GM12878 (cell line): ENCODE data around the gene AOAH. TPM values are rescaled to one million over a fixed set of nuclear protein-coding genes. Genes with fewer than 3 reads are reported as not detected.

Experiments
- ATAC-seq: fragments of 200-7000 bp; cut with Tn5 transposase; 3 replicates; pipeline ENCODE4 v1.9.1; 2020; ENCODE audit warnings: mild to moderate bottlenecking, moderate library complexity
- BruUV-seq: library from RNA; stranded (reverse); fragments of 400-500 nt; replicated peaks from 2 replicates; lab custom pipeline; 2021; lab: Mats Ljungman, UMichigan
- CTCF ChIA-PET: fragments of 300-600 bp; sonication (Branson Sonifier 250); formaldehyde crosslinking; extraction: SDS; loops from one replicate; lab custom pipeline; 2021; ENCODE audit warnings: inconsistent platforms; lab: Yijun Ruan, JAX
- POLR2A ChIA-PET: fragments of 350-600 bp; formaldehyde crosslinking; extraction: SDS; loops from one replicate; lab custom pipeline; 2021; ENCODE audit warnings: inconsistent platforms; lab: Charles Lee
- RAD21 ChIA-PET: fragments of 300-600 bp; sonication (Branson Sonifier 250); formaldehyde crosslinking; loops from one replicate; lab custom pipeline; 2023; ENCODE audit warnings: antibody characterized with exemption; ENCODE audit not compliant: unreplicated experiment; lab: Charles Lee
- SMC1A ChIA-PET: fragments of 300-600 bp; sonication (Branson Sonifier 250); formaldehyde crosslinking; loops from one replicate; lab custom pipeline; 2023; ENCODE audit not compliant: unreplicated experiment, uncharacterized antibody; lab: Charles Lee
- DNase-seq: peaks from one replicate; pipeline ENCODE4 v3.0.0-alpha.2; 2011; ENCODE audit warnings: low read depth, low spot score
- FAIRE-seq: peaks from 3 replicates; lab custom pipeline; 2011; peaks lifted over from hg19 to GRCh38; lab: Jason Lieb, UNC
- H2AFZ ChIP-seq: 2 replicates; pipeline ENCODE4 v1.6.0; 2011; ENCODE audit warnings: low read depth, low read length, control low read depth; ENCODE audit not compliant: control insufficient read depth
- H3K27ac ChIP-seq: 2 replicates; pipeline ENCODE4 v1.5.1; 2011; ENCODE audit warnings: control low read depth; ENCODE audit not compliant: control insufficient read depth, insufficient read depth
- H3K27me3 ChIP-seq, 2 experiments: replicated peaks in 1 of 2; 2 replicates each; pipeline versions ENCODE4 v1.6.0 to v1.6.1; 2011; ENCODE audit warnings: low read length in 1 of 2; ENCODE audit not compliant: control insufficient read depth in 2 of 2, insufficient read depth in 2 of 2
- H3K36me3 ChIP-seq, 2 experiments: 2 replicates each; pipeline ENCODE4 v1.5.1; 2011; ENCODE audit warnings: low read length in 1 of 2; ENCODE audit not compliant: control insufficient read depth in 2 of 2, insufficient read depth in 2 of 2
- H3K4me1 ChIP-seq: 2 replicates; pipeline ENCODE4 v1.6.1; 2011; ENCODE audit warnings: mild to moderate bottlenecking, low read length, moderate library complexity, mixed read lengths; ENCODE audit not compliant: control insufficient read depth, insufficient read depth
- H3K4me2 ChIP-seq: 2 replicates; pipeline ENCODE4 v1.6.0; 2011; ENCODE audit warnings: control low read depth; ENCODE audit not compliant: control insufficient read depth, insufficient read depth
- H3K4me3 ChIP-seq: fragments of 200-600 bp; sonication (generic); 2 replicates; pipeline ENCODE4 v1.5.1; 2016
- H3K79me2 ChIP-seq: 2 replicates; pipeline ENCODE4 v1.6.0; 2011; ENCODE audit warnings: low read length; ENCODE audit not compliant: control insufficient read depth, insufficient read depth
- H3K9ac ChIP-seq: 2 replicates; pipeline ENCODE4 v1.8.0; 2011; ENCODE audit warnings: low read length, control low read depth, mixed read lengths; ENCODE audit not compliant: control insufficient read depth, insufficient read depth
- H3K9me3 ChIP-seq: replicated peaks from 3 replicates; pipeline ENCODE4 v1.5.1; 2011; ENCODE audit warnings: mild to moderate bottlenecking, low read length; ENCODE audit not compliant: control insufficient read depth, insufficient read depth
- H4K20me1 ChIP-seq: 2 replicates; pipeline ENCODE4 v1.6.0; 2011; ENCODE audit not compliant: control insufficient read depth, insufficient read depth
- BACH1 ChIP-seq: fragments of 450-650 bp; IDR thresholded peaks from 2 replicates; pipeline ENCODE4 v1.6.1; 2017; ENCODE audit warnings: mild to moderate bottlenecking, borderline replicate concordance
- GABPA ChIP-seq: IDR thresholded peaks from 2 replicates; pipeline ENCODE4 v1.6.1; 2014; ENCODE audit warnings: antibody characterized with exemption, low read depth, mild to moderate bottlenecking, inconsistent platforms
- HDGF ChIP-seq: fragments of 450-650 bp; IDR thresholded peaks from 2 replicates; pipeline ENCODE4 v1.6.1; 2016; ENCODE audit warnings: antibody characterized with exemption
- NFYB ChIP-seq: IDR thresholded peaks from 2 replicates; pipeline ENCODE4 v1.6.1; 2011; ENCODE audit warnings: low read depth, mild to moderate bottlenecking, low read length, improper control_type of control experiment, moderate library complexity; ENCODE audit not compliant: insufficient read depth
- PAX5 ChIP-seq: IDR thresholded peaks from 2 replicates; pipeline ENCODE4 v1.6.1; 2011; ENCODE audit warnings: low read depth, low read length, borderline replicate concordance
- POLR2AphosphoS5 ChIP-seq: IDR thresholded peaks from 2 replicates; pipeline ENCODE4 v1.6.1; 2011; ENCODE audit warnings: mild to moderate bottlenecking, low read length, inconsistent platforms
- SIN3A ChIP-seq: IDR thresholded peaks from 2 replicates; pipeline ENCODE4 v1.6.1; 2012; ENCODE audit warnings: low read depth, low read length, improper control_type of control experiment
- SMAD5 ChIP-seq: IDR thresholded peaks from 2 replicates; pipeline ENCODE4 v1.6.1; 2016; ENCODE audit warnings: antibody characterized with exemption, low read depth
- SPI1 ChIP-seq: IDR thresholded peaks from 2 replicates; pipeline ENCODE4 v1.6.1; 2011; ENCODE audit warnings: low read depth, mild to moderate bottlenecking, low read length, moderate library complexity, borderline replicate concordance; ENCODE audit not compliant: insufficient read depth
- WGBS: methylation state at CpG from one replicate; pipeline ENCODE4 v1.1.6; 2016; ENCODE audit warnings: low lambda C conversion rate; ENCODE audit not compliant: insufficient replicate concordance, insufficient coverage; ENCODE audit errors: missing lambda C conversion rate; 5-methylcytosine and 5-hydroxymethylcytosine counted together
- in situ Hi-C: fragments of 300-500 bp; cut with MboI; formaldehyde crosslinking; loops from 9 replicates; pipeline ENCODE4 v1.14.3; 2018; ENCODE audit warnings: mixed read lengths
- intact Hi-C: fragments of 100-400 bp; cut with micrococcal nuclease; formaldehyde crosslinking; loops from one replicate; pipeline ENCODE4 v1.14.2; 2022; ENCODE audit not compliant: unreplicated experiment
- polyA plus RNA-seq, 11 experiments: library from polyadenylated mRNA; depleted of rRNA in 4 of 11; unstranded in 6 of 11; stranded (reverse) in 5 of 11; fragments of >200 nt; fragmentation: Nextera tagmentation in 4 of 11; fragmentation: Illumina TruSeq in 1 of 11; extraction: Ambion mirVana in 4 of 11; extraction: Trizol in 1 of 11; gene quantifications; 1 replicate in 1 of 11; 2 replicates in 10 of 11; pipeline versions ENCODE4 v1.2.1 to v1.2.3, GENCODE V29; 2011 to 2016; ENCODE audit warnings: inconsistent platforms in 2 of 11, missing spikeins in 2 of 11, low read depth in 1 of 11
- total RNA-seq, 4 experiments: library from RNA; depleted of rRNA in 3 of 4; stranded (reverse); fragments of >200 nt in 3 of 4; fragmentation: Illumina TruSeq in 1 of 4; extraction: Trizol in 1 of 4; gene quantifications; 2 replicates each; pipeline versions ENCODE4 v1.2.1 to v1.2.3, GENCODE V29; 2013 to 2021
- TF ChIP-seq, protein P1 (sequence below): fragments of 150-350 bp; IDR thresholded peaks from 2 replicates; pipeline ENCODE4 v1.6.1; 2014; ENCODE audit warnings: mild to moderate bottlenecking, low read depth, low read length
- TF ChIP-seq, protein P2 (sequence below): fragments of 450-650 bp; IDR thresholded peaks from 2 replicates; pipeline ENCODE4 v1.6.1; 2017; ENCODE audit warnings: mild to moderate bottlenecking, moderate library complexity

The AOAH gene
- total and polyA plus RNA-seq, 10 of the 15 experiments (the other 5 are each of a cell fraction or from before 2014, with no cell fraction given), result 0.32 to 2.8 (median 1.4) TPM

DNA sequence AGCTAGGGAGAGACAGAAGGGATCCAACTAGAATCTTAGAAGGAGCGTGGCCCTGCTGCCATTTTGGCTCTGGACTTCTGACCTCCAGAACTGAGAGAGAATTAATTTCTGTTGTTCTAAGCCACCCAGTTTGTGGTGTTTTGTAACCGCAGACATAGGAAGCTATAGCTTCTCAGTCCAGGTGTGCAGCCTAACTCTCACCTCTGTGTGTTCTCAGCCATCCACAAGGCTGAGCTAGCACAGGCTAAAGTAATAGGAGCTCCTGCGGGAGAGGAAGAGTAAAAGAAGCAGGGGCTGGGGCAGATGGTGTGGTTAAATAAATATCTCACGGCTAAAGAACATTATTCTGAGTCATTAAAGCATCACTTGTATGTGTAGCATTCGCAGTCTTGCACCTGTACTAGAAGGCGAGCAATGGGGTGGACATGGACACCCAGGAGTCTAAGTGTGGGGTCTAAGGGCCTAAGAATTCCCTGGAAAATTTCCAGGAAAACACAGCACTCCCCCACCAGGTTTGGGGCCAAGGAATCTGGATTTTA is 94.1 kb downstream of the AOAH start:
- no peak overlapping the region for H3K27ac ChIP-seq
- SMC1A ChIA-PET, result no interaction called here

DNA sequence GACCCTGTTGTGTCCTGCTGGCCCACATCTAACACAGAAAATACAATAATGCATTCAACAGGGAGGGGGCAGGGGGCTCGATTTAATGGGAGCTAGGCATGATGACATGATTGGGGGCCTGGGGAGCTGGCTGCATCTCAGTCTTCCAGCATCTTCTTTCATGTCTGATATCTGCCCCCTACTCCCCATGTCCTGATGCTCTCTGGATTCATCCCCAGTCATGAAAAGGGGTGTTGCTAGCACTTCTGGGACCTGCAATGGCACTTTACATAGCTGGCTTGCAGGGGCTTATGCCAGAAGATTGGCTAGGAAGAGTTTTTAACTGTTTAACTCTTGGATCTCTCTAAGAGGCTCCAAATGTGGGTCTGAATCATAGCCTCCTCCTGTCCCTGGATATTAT is 94.9 kb downstream of the AOAH start:
- Histone ChIP-seq H3K27me3 (peaks cover 1 to 3% of the 10 kb centered on the region in 2 experiments; a peak in 2 of 4 replicates), H3K36me3 (no peaks in the 10 kb centered on the region), H3K4me2 (no peak overlapping the region), H3K4me1 (no peaks in the 10 kb centered on the region), H3K79me2 (no peaks in the 10 kb centered on the region), H3K9me3 (no peaks in the 10 kb centered on the region), H3K9ac (no peak overlapping the region), H3K27ac (no peak overlapping the region), H2AFZ (no peak overlapping the region), H4K20me1 (no peaks in the 10 kb centered on the region), H3K4me3 (no peak overlapping the region)
- DNase-seq (no peak), ATAC-seq (no peak), FAIRE-seq (no peak)
- WGBS, result 0% methylated on average over 1 of the region's 1 CpG
- intact Hi-C loops (no loop called here), in situ Hi-C loops (no loop called here)
- CTCF ChIA-PET, result interaction anchor here (1.0 kb wide), 1 partner anchor 10 kb away, joined by 3 read pairs; no protein-coding TSS in a partner anchor
- POLR2A ChIA-PET, result no interaction called here
- no TSS peak for BruUV-seq
- RAD21 ChIA-PET, result no interaction called here
- SMC1A ChIA-PET, result no interaction called here
- TF ChIP-seq GABPA (no peak), SIN3A (no peak), NFYB (no peak), PAX5 (no peak), SMAD5 (no peak), HDGF (no peak), BACH1 (no peak)
- TF ChIP-seq, protein P1, sequence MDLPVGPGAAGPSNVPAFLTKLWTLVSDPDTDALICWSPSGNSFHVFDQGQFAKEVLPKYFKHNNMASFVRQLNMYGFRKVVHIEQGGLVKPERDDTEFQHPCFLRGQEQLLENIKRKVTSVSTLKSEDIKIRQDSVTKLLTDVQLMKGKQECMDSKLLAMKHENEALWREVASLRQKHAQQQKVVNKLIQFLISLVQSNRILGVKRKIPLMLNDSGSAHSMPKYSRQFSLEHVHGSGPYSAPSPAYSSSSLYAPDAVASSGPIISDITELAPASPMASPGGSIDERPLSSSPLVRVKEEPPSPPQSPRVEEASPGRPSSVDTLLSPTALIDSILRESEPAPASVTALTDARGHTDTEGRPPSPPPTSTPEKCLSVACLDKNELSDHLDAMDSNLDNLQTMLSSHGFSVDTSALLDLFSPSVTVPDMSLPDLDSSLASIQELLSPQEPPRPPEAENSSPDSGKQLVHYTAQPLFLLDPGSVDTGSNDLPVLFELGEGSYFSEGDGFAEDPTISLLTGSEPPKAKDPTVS, result no peak
- TF ChIP-seq, protein P2, sequence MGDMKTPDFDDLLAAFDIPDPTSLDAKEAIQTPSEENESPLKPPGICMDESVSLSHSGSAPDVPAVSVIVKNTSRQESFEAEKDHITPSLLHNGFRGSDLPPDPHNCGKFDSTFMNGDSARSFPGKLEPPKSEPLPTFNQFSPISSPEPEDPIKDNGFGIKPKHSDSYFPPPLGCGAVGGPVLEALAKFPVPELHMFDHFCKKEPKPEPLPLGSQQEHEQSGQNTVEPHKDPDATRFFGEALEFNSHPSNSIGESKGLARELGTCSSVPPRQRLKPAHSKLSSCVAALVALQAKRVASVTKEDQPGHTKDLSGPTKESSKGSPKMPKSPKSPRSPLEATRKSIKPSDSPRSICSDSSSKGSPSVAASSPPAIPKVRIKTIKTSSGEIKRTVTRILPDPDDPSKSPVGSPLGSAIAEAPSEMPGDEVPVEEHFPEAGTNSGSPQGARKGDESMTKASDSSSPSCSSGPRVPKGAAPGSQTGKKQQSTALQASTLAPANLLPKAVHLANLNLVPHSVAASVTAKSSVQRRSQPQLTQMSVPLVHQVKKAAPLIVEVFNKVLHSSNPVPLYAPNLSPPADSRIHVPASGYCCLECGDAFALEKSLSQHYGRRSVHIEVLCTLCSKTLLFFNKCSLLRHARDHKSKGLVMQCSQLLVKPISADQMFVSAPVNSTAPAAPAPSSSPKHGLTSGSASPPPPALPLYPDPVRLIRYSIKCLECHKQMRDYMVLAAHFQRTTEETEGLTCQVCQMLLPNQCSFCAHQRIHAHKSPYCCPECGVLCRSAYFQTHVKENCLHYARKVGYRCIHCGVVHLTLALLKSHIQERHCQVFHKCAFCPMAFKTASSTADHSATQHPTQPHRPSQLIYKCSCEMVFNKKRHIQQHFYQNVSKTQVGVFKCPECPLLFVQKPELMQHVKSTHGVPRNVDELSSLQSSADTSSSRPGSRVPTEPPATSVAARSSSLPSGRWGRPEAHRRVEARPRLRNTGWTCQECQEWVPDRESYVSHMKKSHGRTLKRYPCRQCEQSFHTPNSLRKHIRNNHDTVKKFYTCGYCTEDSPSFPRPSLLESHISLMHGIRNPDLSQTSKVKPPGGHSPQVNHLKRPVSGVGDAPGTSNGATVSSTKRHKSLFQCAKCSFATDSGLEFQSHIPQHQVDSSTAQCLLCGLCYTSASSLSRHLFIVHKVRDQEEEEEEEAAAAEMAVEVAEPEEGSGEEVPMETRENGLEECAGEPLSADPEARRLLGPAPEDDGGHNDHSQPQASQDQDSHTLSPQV, result no peak

More for the DNA sequence above, 94.1 kb downstream of the AOAH start:
- RAD21 ChIA-PET, result no interaction called here
- Histone ChIP-seq H3K4me3 (no peak overlapping the region), H3K27me3 (peaks cover 0 to 3% of the 10 kb centered on the region in 2 experiments; a peak in 1 of 4 replicates), H3K9me3 (no peaks in the 10 kb centered on the region), H3K36me3 (no peaks in the 10 kb centered on the region), H3K9ac (no peak overlapping the region), H3K79me2 (no peaks in the 10 kb centered on the region), H2AFZ (no peak overlapping the region), H3K4me1 (no peaks in the 10 kb centered on the region), H4K20me1 (no peaks in the 10 kb centered on the region), H3K4me2 (no peak overlapping the region)
- TF ChIP-seq SPI1, result no peak
- no peak for TF ChIP-seq POLR2AphosphoS5
- WGBS, result 15% methylated on average over 6 of the region's 6 CpGs
- ATAC-seq, result no peak
- in situ Hi-C loops (no loop called here), intact Hi-C loops (no loop called here)
- FAIRE-seq, result no peak
- CTCF ChIA-PET, result interaction anchor here (1.0 kb wide), 1 partner anchor 9 kb away, joined by 3 read pairs; no protein-coding TSS in a partner anchor
- no TSS peak for BruUV-seq
- DNase-seq, result no peak
- POLR2A ChIA-PET, result interaction anchor here (0.8 kb wide), 1 partner anchor 10 kb away, joined by 3 read pairs; no protein-coding TSS in a partner anchor
